HCT116 (cell line): Measurements from ENCODE around the gene SLC16A3. TPM values are rescaled to one million over a fixed set of nuclear protein-coding genes. Genes with fewer than 3 reads are reported as not detected.

Experiments used
- ATAC-seq: fragments of 200-7000 bp; cut with Tn5 transposase; 2 replicates; pipeline ENCODE4 v1.9.1; 2020; ENCODE audit warnings: mild to moderate bottlenecking, moderate library complexity
- BruUV-seq: library from RNA; stranded (reverse); fragments of 400-500 nt; replicated peaks from 2 replicates; lab custom pipeline; 2021; lab: Mats Ljungman, UMichigan
- CTCF ChIA-PET: fragments of 300-600 bp; sonication (Branson Sonifier 250); formaldehyde crosslinking; loops from one replicate; lab custom pipeline; 2021; ENCODE audit warnings: antibody characterized with exemption; lab: Charles Lee
- POLR2A ChIA-PET: fragments of 300-600, 350-600 bp; sonication (Branson Sonifier 250); formaldehyde crosslinking; loops from one replicate; lab custom pipeline; 2021; ENCODE audit warnings: antibody characterized with exemption; lab: Charles Lee
- RAD21 ChIA-PET, 2 experiments: fragments of 300-600 bp; sonication (Branson Sonifier 250); formaldehyde crosslinking; loops; one replicate each; lab custom pipeline; 2023; ENCODE audit warnings: low total read pairs in 2 of 2; ENCODE audit not compliant: uncharacterized antibody in 2 of 2, unreplicated experiment in 2 of 2, low non-redundant PET in 1 of 2; lab: Charles Lee
- DNase-seq: peaks from one replicate; pipeline ENCODE4 v3.0.0-alpha.2; 2010; ENCODE audit warnings: low read depth, low spot score
- H2AFZ ChIP-seq: fragments of 200-600 bp; shearing (Covaris generic), sonication (generic); 2 replicates; pipeline ENCODE4 v1.6.1; 2017; ENCODE audit warnings: low read depth, mixed run types, mixed read lengths, antibody characterized with exemption, low read length; ENCODE audit not compliant: poor library complexity, severe bottlenecking
- H3K27ac ChIP-seq: 2 replicates; pipeline ENCODE4 v1.5.1; 2012; ENCODE audit warnings: low read depth, low read length
- H3K27me3 ChIP-seq: fragments of 200-600 bp; sonication (generic); 2 replicates; pipeline ENCODE4 v1.6.1; 2016; ENCODE audit warnings: mixed run types, low read length, mixed read lengths; ENCODE audit not compliant: insufficient read depth
- H3K36me3 ChIP-seq, 2 experiments: fragments of 200-500 bp in 1 of 2; fragments of 200-600 bp in 1 of 2; sonication (Bioruptor generic) in 1 of 2; sonication (generic) in 1 of 2; 2 replicates each; pipeline versions ENCODE4 v1.5.1 to v1.6.1; 2014 to 2016; ENCODE audit warnings: low read length in 2 of 2, inconsistent platforms in 1 of 2, mixed read lengths in 1 of 2, mixed run types in 1 of 2; ENCODE audit not compliant: insufficient read depth in 2 of 2, control insufficient read depth in 1 of 2
- H3K4me1 ChIP-seq, 2 experiments: fragments of 200-600 bp in 1 of 2; sonication (generic) in 1 of 2; 2 replicates each; pipeline versions ENCODE4 v1.5.1 to v1.6.1; 2012 to 2017; ENCODE audit warnings: low read length in 2 of 2, inconsistent platforms in 1 of 2, mild to moderate bottlenecking in 1 of 2, mixed read lengths in 1 of 2, mixed run types in 1 of 2, moderate library complexity in 1 of 2; ENCODE audit not compliant: insufficient read depth in 2 of 2, control insufficient read depth in 1 of 2
- H3K4me2 ChIP-seq: fragments of 200-600 bp; sonication (generic); 2 replicates; pipeline ENCODE4 v1.6.1; 2017; ENCODE audit warnings: mixed run types, low read length, mixed read lengths
- H3K4me3 ChIP-seq, 2 experiments: fragments of 200-600 bp in 1 of 2; sonication (generic) in 1 of 2; replicated peaks in 1 of 2; 2 replicates each; pipeline ENCODE4 v1.5.1; 2011 to 2016; ENCODE audit warnings: low read length in 2 of 2, control low read depth in 1 of 2, low read depth in 1 of 2, mild to moderate bottlenecking in 1 of 2, mixed read lengths in 1 of 2, mixed run types in 1 of 2
- H3K79me2 ChIP-seq: fragments of 200-600 bp; sonication (generic); 2 replicates; pipeline ENCODE4 v1.6.1; 2017; ENCODE audit warnings: mild to moderate bottlenecking, mixed run types, low read length, moderate library complexity, mixed read lengths; ENCODE audit not compliant: insufficient read depth
- H3K9ac ChIP-seq: fragments of 200-600 bp; sonication (generic); 2 replicates; pipeline ENCODE4 v1.6.1; 2016; ENCODE audit warnings: low read length, mixed read lengths
- H3K9me2 ChIP-seq: fragments of 200-600 bp; sonication (generic), shearing (Covaris generic); 2 replicates; pipeline ENCODE4 v1.6.1; 2017; ENCODE audit warnings: mixed run types, mild to moderate bottlenecking, moderate library complexity; ENCODE audit not compliant: insufficient read depth
- H3K9me3 ChIP-seq, 2 experiments: fragments of 200-500 bp in 1 of 2; fragments of 200-600 bp in 1 of 2; sonication (Bioruptor generic) in 1 of 2; sonication (generic) in 1 of 2; 2 replicates each; pipeline ENCODE4 v1.6.1; 2014 to 2017; ENCODE audit warnings: low read length in 2 of 2, mixed read lengths in 2 of 2, inconsistent platforms in 1 of 2, low read depth in 1 of 2, mild to moderate bottlenecking in 1 of 2, mixed run types in 1 of 2, moderate library complexity in 1 of 2; ENCODE audit not compliant: control insufficient read depth in 1 of 2, insufficient read depth in 1 of 2
- H4K20me1 ChIP-seq: fragments of 200-600 bp; sonication (generic), shearing (Covaris generic); 2 replicates; pipeline ENCODE4 v1.6.1; 2017; ENCODE audit warnings: mixed run types, mild to moderate bottlenecking, moderate library complexity; ENCODE audit not compliant: insufficient read depth
- CEBPB ChIP-seq: IDR thresholded peaks from 2 replicates; pipeline ENCODE4 v1.6.1; 2012; ENCODE audit warnings: low read depth
- EGR1 ChIP-seq: IDR thresholded peaks from 2 replicates; pipeline ENCODE4 v1.6.1; 2012; ENCODE audit warnings: low read depth
- ELF1 ChIP-seq: IDR thresholded peaks from 2 replicates; pipeline ENCODE4 v1.6.1; 2012; ENCODE audit warnings: low read depth, borderline replicate concordance
- FOSL1 ChIP-seq: IDR thresholded peaks from 2 replicates; pipeline ENCODE4 v1.6.1; 2012; ENCODE audit warnings: low read depth
- JUND ChIP-seq: IDR thresholded peaks from 2 replicates; pipeline ENCODE4 v1.6.1; 2012
- POLR2A ChIP-seq: IDR thresholded peaks from 2 replicates; pipeline ENCODE4 v1.7.0; 2011; ENCODE audit warnings: borderline replicate concordance; ENCODE audit not compliant: insufficient read depth, insufficient read length; ENCODE audit errors: extremely low read depth
- POLR2AphosphoS5 ChIP-seq: IDR thresholded peaks from 2 replicates; pipeline ENCODE4 v1.6.1; 2011; ENCODE audit warnings: mild to moderate bottlenecking, low read depth, low read length, moderate library complexity
- SRF ChIP-seq: IDR thresholded peaks from 2 replicates; pipeline ENCODE4 v1.6.1; 2012; ENCODE audit warnings: low read depth
- TCF7L2 ChIP-seq: IDR thresholded peaks from 2 replicates; pipeline ENCODE4 v1.7.0; 2011; ENCODE audit warnings: borderline replicate concordance, inconsistent platforms; ENCODE audit not compliant: insufficient read depth, insufficient read length; ENCODE audit errors: extremely low read depth
- ZNF274 ChIP-seq: fragments of 200-500 bp; sonication (Bioruptor generic); IDR thresholded peaks from 2 replicates; pipeline ENCODE4 v1.6.1; 2014; ENCODE audit warnings: mild to moderate bottlenecking, low read depth, low read length, inconsistent platforms
- intact Hi-C: fragments of 100-400 bp; cut with micrococcal nuclease; formaldehyde crosslinking; loops from 2 replicates; pipeline ENCODE4 v1.10.0; 2022
- total RNA-seq: library from RNA; stranded (reverse); gene quantifications from one replicate; pipeline ENCODE4 v1.2.1, GENCODE V29; 2021; ENCODE audit not compliant: unreplicated experiment
- TF ChIP-seq, protein P1 (sequence below): IDR thresholded peaks from 2 replicates; pipeline ENCODE4 v1.6.1; 2011; ENCODE audit warnings: mild to moderate bottlenecking, low read length, moderate library complexity; ENCODE audit not compliant: insufficient replicate concordance; ENCODE audit errors: extremely low read depth
- TF ChIP-seq, protein P2 (sequence below): IDR thresholded peaks from 2 replicates; pipeline ENCODE4 v1.6.1; 2012
- TF ChIP-seq, protein P3 (sequence below): IDR thresholded peaks from 2 replicates; pipeline ENCODE4 v1.6.1; 2012; ENCODE audit warnings: low read depth
- TF ChIP-seq, protein P4 (sequence below): IDR thresholded peaks from 2 replicates; pipeline ENCODE4 v1.6.1; 2012

SLC16A3 gene
- total RNA-seq, 1 experiment from 2014 or later: 445 TPM

DNA sequence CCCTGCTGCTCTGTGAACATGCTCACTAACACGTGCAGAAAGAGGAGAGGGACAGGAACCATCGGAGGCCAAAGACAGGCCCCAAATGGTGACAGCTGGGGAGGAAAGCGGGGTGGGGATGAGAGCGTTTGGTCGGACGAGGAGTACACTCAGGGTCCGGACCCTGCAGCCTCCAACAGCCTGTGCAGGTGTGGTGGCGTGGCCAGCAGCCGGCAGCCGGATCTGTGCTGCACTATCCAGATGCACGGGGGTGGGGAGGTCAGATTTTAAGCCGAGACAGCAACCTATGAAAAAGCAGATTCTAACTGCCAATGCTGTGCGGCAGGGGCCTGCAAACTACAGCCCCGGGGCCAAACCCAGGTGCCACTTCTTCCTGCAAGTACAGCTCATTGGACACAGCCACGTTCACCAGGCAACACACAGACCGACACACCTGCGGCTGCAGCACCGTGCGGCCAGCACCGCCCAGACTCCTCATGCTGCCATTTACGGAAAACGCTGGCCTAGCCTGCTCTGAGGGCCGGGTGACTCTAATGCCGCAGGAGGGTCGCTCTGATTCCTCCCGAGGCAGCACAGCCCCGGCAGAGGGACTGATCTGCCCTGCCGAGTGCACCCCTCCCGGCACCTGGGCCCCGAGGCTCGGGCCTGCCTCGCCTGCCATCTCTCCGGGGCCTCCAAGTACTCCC, 21.2 kb downstream of the SLC16A3 start:
- RAD21 ChIA-PET: no interaction called here
- Histone ChIP-seq H3K27ac (no peak overlapping the region), H3K4me3 (no peak overlapping the region), H3K36me3 (peaks cover 51 to 83% of the 10 kb centered on the region in 2 experiments), H3K4me2 (no peak overlapping the region), H3K9me2 (no peaks in the 10 kb centered on the region), H3K9ac (no peak overlapping the region), H3K79me2 (peaks cover 86% of the 10 kb centered on the region), H4K20me1 (peaks cover 13% of the 10 kb centered on the region; the same call in 1 of the 2 replicates), H3K4me1 (peaks cover 14 to 31% of the 10 kb centered on the region in 2 experiments), H3K27me3 (no peaks in the 10 kb centered on the region), H2AFZ (no peak overlapping the region), H3K9me3 (no peaks in the 10 kb centered on the region)
- CTCF ChIA-PET: no interaction called here
- ATAC-seq (no peak), DNase-seq (no peak)
- no TSS peak for BruUV-seq
- intact Hi-C loops: no loop called here
- no peak for TF ChIP-seq ZNF274
- TF ChIP-seq ELF1: no peak
- no peak for TF ChIP-seq TCF7L2
- TF ChIP-seq EGR1: no peak
- POLR2A ChIA-PET: no interaction called here

DNA sequence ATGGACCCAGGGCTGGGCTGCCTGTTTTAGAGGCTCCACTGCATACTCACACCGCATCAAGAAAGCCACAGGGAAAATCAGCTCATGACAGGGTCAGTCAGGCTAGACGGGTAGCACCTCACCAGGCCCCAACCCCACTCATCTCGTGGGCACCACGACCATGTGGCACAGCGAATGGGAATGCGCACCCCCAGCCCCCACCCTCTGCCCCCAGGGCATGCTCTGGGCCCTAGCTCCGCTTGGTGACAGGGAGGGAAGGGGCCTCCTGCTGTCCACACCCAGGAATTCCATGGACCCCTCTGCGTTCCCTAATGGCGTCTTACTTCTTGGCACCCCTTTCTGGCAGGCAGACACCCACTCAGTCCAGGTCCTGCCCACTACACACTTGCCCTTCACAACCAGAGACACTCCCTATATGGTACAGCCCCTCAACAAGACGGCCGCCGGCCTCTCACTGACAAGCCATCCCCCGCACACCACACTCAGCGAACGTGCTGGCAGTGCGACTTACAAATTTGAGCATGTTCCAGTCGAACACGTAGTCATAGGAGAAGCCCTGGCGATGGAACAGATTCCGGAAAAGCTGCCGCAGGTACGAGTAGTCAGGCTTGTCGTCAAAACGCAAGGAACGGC, 22.1 kb downstream of the SLC16A3 start:
- H3K36me3 ChIP-seq: peaks cover 54 to 83% of the 10 kb centered on the region in 2 experiments
- H3K9ac ChIP-seq: no peak overlapping the region
- H4K20me1 ChIP-seq: peaks cover 13% of the 10 kb centered on the region; the same call in 1 of the 2 replicates
- ChIA-PET POLR2A (no interaction called here), CTCF (no interaction called here), RAD21 (no interaction called here)
- H3K27ac ChIP-seq: no peak overlapping the region
- intact Hi-C loops: no loop called here
- peaks cover 86% of the 10 kb centered on the region for H3K79me2 ChIP-seq
- no peak overlapping the region for H3K4me3 ChIP-seq
- H2AFZ ChIP-seq: no peak overlapping the region
- no peak overlapping the region for H3K4me2 ChIP-seq
- no peaks in the 10 kb centered on the region for H3K27me3 ChIP-seq
- no TSS peak for BruUV-seq
- no peak for DNase-seq
- H3K4me1 ChIP-seq: peaks cover 14 to 30% of the 10 kb centered on the region in 2 experiments
- no peak for ATAC-seq
- no peaks in the 10 kb centered on the region for H3K9me3 ChIP-seq
- H3K9me2 ChIP-seq: no peaks in the 10 kb centered on the region
- TF ChIP-seq CEBPB (no peak), POLR2A (no peak), FOSL1 (no peak), SRF (no peak), POLR2AphosphoS5 (no peak), EGR1 (no peak), JUND (no peak)
- TF ChIP-seq, protein P1, sequence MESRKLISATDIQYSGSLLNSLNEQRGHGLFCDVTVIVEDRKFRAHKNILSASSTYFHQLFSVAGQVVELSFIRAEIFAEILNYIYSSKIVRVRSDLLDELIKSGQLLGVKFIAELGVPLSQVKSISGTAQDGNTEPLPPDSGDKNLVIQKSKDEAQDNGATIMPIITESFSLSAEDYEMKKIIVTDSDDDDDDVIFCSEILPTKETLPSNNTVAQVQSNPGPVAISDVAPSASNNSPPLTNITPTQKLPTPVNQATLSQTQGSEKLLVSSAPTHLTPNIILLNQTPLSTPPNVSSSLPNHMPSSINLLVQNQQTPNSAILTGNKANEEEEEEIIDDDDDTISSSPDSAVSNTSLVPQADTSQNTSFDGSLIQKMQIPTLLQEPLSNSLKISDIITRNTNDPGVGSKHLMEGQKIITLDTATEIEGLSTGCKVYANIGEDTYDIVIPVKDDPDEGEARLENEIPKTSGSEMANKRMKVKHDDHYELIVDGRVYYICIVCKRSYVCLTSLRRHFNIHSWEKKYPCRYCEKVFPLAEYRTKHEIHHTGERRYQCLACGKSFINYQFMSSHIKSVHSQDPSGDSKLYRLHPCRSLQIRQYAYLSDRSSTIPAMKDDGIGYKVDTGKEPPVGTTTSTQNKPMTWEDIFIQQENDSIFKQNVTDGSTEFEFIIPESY: no peak
- TF ChIP-seq, protein P2, sequence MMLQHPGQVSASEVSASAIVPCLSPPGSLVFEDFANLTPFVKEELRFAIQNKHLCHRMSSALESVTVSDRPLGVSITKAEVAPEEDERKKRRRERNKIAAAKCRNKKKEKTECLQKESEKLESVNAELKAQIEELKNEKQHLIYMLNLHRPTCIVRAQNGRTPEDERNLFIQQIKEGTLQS: no peak
- TF ChIP-seq, protein P3, sequence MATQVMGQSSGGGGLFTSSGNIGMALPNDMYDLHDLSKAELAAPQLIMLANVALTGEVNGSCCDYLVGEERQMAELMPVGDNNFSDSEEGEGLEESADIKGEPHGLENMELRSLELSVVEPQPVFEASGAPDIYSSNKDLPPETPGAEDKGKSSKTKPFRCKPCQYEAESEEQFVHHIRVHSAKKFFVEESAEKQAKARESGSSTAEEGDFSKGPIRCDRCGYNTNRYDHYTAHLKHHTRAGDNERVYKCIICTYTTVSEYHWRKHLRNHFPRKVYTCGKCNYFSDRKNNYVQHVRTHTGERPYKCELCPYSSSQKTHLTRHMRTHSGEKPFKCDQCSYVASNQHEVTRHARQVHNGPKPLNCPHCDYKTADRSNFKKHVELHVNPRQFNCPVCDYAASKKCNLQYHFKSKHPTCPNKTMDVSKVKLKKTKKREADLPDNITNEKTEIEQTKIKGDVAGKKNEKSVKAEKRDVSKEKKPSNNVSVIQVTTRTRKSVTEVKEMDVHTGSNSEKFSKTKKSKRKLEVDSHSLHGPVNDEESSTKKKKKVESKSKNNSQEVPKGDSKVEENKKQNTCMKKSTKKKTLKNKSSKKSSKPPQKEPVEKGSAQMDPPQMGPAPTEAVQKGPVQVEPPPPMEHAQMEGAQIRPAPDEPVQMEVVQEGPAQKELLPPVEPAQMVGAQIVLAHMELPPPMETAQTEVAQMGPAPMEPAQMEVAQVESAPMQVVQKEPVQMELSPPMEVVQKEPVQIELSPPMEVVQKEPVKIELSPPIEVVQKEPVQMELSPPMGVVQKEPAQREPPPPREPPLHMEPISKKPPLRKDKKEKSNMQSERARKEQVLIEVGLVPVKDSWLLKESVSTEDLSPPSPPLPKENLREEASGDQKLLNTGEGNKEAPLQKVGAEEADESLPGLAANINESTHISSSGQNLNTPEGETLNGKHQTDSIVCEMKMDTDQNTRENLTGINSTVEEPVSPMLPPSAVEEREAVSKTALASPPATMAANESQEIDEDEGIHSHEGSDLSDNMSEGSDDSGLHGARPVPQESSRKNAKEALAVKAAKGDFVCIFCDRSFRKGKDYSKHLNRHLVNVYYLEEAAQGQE: no peak
- TF ChIP-seq, protein P4, sequence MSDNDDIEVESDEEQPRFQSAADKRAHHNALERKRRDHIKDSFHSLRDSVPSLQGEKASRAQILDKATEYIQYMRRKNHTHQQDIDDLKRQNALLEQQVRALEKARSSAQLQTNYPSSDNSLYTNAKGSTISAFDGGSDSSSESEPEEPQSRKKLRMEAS: no peak
